SH-SY5Y (cell line): Measurements from ENCODE around the gene ARID3B.

Experiments
- GATA2 ChIP-seq: IDR thresholded peaks from 2 replicates; pipeline ENCODE4 v1.6.1; 2011; ENCODE audit warnings: mild to moderate bottlenecking, low read depth, low read length
- GATA3 ChIP-seq: IDR thresholded peaks from 2 replicates; pipeline ENCODE4 v1.6.1; 2011; ENCODE audit warnings: low read depth, mild to moderate bottlenecking, low read length, moderate library complexity

GRCh38 chr15:74589826-74590225 lies 48.8 kb downstream of the ARID3B start:
- TF ChIP-seq GATA2 (no peak), GATA3 (no peak)
